Neural progenitor cell (in vitro differentiated cells): ENCODE measurements around the gene SIX3. TPM values are rescaled to one million over a fixed set of nuclear protein-coding genes. Genes with fewer than 3 reads are reported as not detected.

Experiments
- DNase-seq: peaks from one replicate; pipeline ENCODE4 v3.0.0-alpha.2; 2016; ENCODE audit warnings: low spot score
- H2AFZ ChIP-seq: fragments of 200-600 bp; sonication (generic); replicated peaks from 2 replicates; pipeline ENCODE4 v1.6.1; 2016; ENCODE audit warnings: antibody characterized with exemption
- H3F3A ChIP-seq: fragments of 200-600 bp; sonication (generic); 2 replicates; pipeline ENCODE4 v1.6.1; 2016; ENCODE audit warnings: antibody characterized with exemption, low read depth
- H3K27ac ChIP-seq: fragments of 200-600 bp; sonication (generic); 2 replicates; pipeline ENCODE4 v1.5.1; 2016; ENCODE audit warnings: mild to moderate bottlenecking
- H3K27me3 ChIP-seq: fragments of 200-600 bp; sonication (generic); 2 replicates; pipeline ENCODE4 v1.6.1; 2016; ENCODE audit warnings: mild to moderate bottlenecking, moderate library complexity
- H3K36me3 ChIP-seq: fragments of 200-600 bp; sonication (generic); 2 replicates; pipeline ENCODE4 v1.5.1; 2016
- H3K4me1 ChIP-seq: fragments of 200-600 bp; sonication (generic); 2 replicates; pipeline ENCODE4 v1.6.1; 2016; ENCODE audit warnings: mixed run types
- H3K4me2 ChIP-seq: fragments of 200-600 bp; sonication (generic); 2 replicates; pipeline ENCODE4 v1.6.1; 2016
- H3K4me3 ChIP-seq: fragments of 200-600 bp; sonication (generic); 2 replicates; pipeline ENCODE4 v1.5.1; 2016
- H3K79me2 ChIP-seq: fragments of 200-600 bp; sonication (generic); 2 replicates; pipeline ENCODE4 v1.6.1; 2016; ENCODE audit warnings: low read depth
- H3K9ac ChIP-seq: fragments of 200-600 bp; sonication (generic); 2 replicates; pipeline ENCODE4 v1.6.1; 2016
- H3K9me3 ChIP-seq: fragments of 200-600 bp; sonication (generic); 2 replicates; pipeline ENCODE4 v1.5.1; 2016; ENCODE audit warnings: low read depth
- H4K20me1 ChIP-seq: fragments of 200-600 bp; sonication (generic); 2 replicates; pipeline ENCODE4 v1.6.1; 2016; ENCODE audit warnings: low read depth
- H3K27ac Mint-ChIP-seq: 3 replicates; pipeline ENCODE4 v1.8.0; 2021; ENCODE audit warnings: mixed read lengths
- H3K27me3 Mint-ChIP-seq: 2 replicates; pipeline ENCODE4 v1.8.0; 2022; ENCODE audit warnings: low read depth, mild to moderate bottlenecking, inconsistent platforms, moderate library complexity, mixed read lengths; ENCODE audit not compliant: insufficient read depth
- H3K36me3 Mint-ChIP-seq: 3 replicates; pipeline ENCODE4 v1.8.0; 2021; ENCODE audit warnings: mixed read lengths
- H3K4me1 Mint-ChIP-seq: 3 replicates; pipeline ENCODE4 v1.8.0; 2021; ENCODE audit warnings: mixed read lengths
- H3K4me3 Mint-ChIP-seq: 3 replicates; pipeline ENCODE4 v1.8.0; 2021; ENCODE audit warnings: mild to moderate bottlenecking, moderate library complexity, mixed read lengths
- H3K9me3 Mint-ChIP-seq: 3 replicates; pipeline ENCODE4 v1.8.0; 2020; ENCODE audit warnings: mixed read lengths
- EZH2 ChIP-seq: fragments of 200-600 bp; sonication (generic); IDR thresholded peaks from 2 replicates; pipeline ENCODE4 v1.6.1; 2017; ENCODE audit warnings: antibody characterized with exemption, mild to moderate bottlenecking, moderate library complexity
- EZH2phosphoT487 ChIP-seq: fragments of 200-600 bp; sonication (generic); IDR thresholded peaks from 2 replicates; pipeline ENCODE4 v1.6.1; 2017; ENCODE audit warnings: antibody characterized with exemption
- total RNA-seq: library from RNA; depleted of rRNA; stranded (reverse); fragments of >200 nt; gene quantifications from 2 replicates; pipeline ENCODE4 v1.2.3, GENCODE V29; 2015; ENCODE audit warnings: low replicate concordance
- TF ChIP-seq, protein P1 (sequence below): fragments of 200-600 bp; sonication (generic); IDR thresholded peaks from 2 replicates; pipeline ENCODE4 v1.5.1; 2017; ENCODE audit warnings: antibody characterized with exemption, mild to moderate bottlenecking

SIX3 gene
- total RNA-seq, 1 donor from 2014 or later = 14.5 TPM

DNA sequence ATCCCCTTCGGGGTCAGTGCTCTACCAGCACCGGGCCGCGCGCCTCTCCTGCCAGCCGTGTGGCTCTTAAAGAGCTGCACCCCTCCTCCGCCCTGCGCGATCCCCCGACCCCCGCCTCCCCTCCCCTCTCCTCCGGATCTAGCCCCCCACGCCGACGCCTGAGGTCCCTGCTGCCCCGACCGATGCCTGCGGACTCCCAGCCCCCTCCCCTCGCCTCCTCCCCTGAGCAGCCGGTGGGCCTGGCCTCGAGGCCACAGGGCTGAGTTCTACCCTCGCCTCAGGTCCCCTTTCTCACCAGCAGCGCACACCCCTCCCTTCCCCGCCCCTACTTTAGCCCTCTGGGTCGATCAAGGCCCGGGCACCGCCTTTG lies 5.8 kb upstream of the SIX3 start:
- H3K4me1 ChIP-seq = peaks cover 60% of the 10 kb centered on the region
- Mint-ChIP-seq H3K36me3 (no peaks in the 10 kb centered on the region), H3K27ac (no peak overlapping the region), H3K4me3 (peak overlapping the region; percentile 83), H3K9me3 (peaks cover 4% of the 10 kb centered on the region), H3K27me3 (peaks cover 84% of the 10 kb centered on the region), H3K4me1 (peaks cover 42% of the 10 kb centered on the region)
- TF ChIP-seq EZH2 (no peak), EZH2phosphoT487 (no peak)
- TF ChIP-seq, protein P1, sequence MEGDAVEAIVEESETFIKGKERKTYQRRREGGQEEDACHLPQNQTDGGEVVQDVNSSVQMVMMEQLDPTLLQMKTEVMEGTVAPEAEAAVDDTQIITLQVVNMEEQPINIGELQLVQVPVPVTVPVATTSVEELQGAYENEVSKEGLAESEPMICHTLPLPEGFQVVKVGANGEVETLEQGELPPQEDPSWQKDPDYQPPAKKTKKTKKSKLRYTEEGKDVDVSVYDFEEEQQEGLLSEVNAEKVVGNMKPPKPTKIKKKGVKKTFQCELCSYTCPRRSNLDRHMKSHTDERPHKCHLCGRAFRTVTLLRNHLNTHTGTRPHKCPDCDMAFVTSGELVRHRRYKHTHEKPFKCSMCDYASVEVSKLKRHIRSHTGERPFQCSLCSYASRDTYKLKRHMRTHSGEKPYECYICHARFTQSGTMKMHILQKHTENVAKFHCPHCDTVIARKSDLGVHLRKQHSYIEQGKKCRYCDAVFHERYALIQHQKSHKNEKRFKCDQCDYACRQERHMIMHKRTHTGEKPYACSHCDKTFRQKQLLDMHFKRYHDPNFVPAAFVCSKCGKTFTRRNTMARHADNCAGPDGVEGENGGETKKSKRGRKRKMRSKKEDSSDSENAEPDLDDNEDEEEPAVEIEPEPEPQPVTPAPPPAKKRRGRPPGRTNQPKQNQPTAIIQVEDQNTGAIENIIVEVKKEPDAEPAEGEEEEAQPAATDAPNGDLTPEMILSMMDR = no peak
- H2AFZ ChIP-seq = no peak overlapping the region
- H3K9ac ChIP-seq = peak overlapping the region; percentile 15
- H3K9me3 ChIP-seq = no peaks in the 10 kb centered on the region
- peaks cover 78% of the 10 kb centered on the region for H3F3A ChIP-seq
- H3K4me3 ChIP-seq = peak overlapping the region; percentile 96
- H3K27me3 ChIP-seq = peaks cover 78% of the 10 kb centered on the region
- peak overlapping the region; percentile 50 for H3K27ac ChIP-seq
- peaks cover 70% of the 10 kb centered on the region for H4K20me1 ChIP-seq
- H3K4me2 ChIP-seq = peak overlapping the region; percentile 99
- peaks cover 98% of the 10 kb centered on the region for H3K79me2 ChIP-seq
- DNase-seq = no peak
- no peaks in the 10 kb centered on the region for H3K36me3 ChIP-seq

DNA sequence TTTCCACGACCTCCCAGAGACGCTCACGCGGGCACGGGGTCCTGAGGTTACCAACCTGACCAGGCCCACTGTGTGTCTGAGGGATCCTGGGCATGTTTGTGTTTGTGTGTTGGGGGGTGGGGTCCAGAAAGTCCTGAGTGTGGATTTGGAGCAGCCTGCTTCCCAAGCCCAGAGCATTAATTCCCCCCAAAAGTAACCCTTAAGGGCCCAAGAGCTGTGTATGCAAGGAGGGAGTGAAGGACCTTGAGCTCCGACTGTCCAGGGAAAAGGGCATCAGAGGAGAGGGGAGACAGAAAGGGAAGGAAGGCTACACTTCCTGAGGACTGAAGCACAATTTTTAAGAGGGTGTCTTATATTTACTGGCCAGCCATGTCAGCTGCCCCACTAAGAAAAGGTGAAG lies 5.2 kb upstream of the SIX3 start:
- peaks cover 98% of the 10 kb centered on the region for H3K79me2 ChIP-seq
- Mint-ChIP-seq H3K27ac (no peak overlapping the region), H3K9me3 (peaks cover 4% of the 10 kb centered on the region), H3K4me1 (peaks cover 40% of the 10 kb centered on the region), H3K36me3 (no peaks in the 10 kb centered on the region), H3K4me3 (peak overlapping the region; percentile 76), H3K27me3 (peaks cover 83% of the 10 kb centered on the region)
- H3F3A ChIP-seq = peaks cover 78% of the 10 kb centered on the region
- TF ChIP-seq EZH2phosphoT487 (no peak), EZH2 (no peak)
- TF ChIP-seq, protein P1 = no peak
- no peaks in the 10 kb centered on the region for H3K9me3 ChIP-seq
- peak overlapping the region; percentile 96 for H3K4me3 ChIP-seq
- H4K20me1 ChIP-seq = peaks cover 64% of the 10 kb centered on the region
- H2AFZ ChIP-seq = no peak overlapping the region
- H3K9ac ChIP-seq = no peak overlapping the region
- H3K36me3 ChIP-seq = no peaks in the 10 kb centered on the region
- no peak for DNase-seq
- H3K4me2 ChIP-seq = peak overlapping the region; percentile 99
- H3K27ac ChIP-seq = no peak overlapping the region
- peaks cover 60% of the 10 kb centered on the region for H3K4me1 ChIP-seq
- peaks cover 78% of the 10 kb centered on the region for H3K27me3 ChIP-seq

DNA sequence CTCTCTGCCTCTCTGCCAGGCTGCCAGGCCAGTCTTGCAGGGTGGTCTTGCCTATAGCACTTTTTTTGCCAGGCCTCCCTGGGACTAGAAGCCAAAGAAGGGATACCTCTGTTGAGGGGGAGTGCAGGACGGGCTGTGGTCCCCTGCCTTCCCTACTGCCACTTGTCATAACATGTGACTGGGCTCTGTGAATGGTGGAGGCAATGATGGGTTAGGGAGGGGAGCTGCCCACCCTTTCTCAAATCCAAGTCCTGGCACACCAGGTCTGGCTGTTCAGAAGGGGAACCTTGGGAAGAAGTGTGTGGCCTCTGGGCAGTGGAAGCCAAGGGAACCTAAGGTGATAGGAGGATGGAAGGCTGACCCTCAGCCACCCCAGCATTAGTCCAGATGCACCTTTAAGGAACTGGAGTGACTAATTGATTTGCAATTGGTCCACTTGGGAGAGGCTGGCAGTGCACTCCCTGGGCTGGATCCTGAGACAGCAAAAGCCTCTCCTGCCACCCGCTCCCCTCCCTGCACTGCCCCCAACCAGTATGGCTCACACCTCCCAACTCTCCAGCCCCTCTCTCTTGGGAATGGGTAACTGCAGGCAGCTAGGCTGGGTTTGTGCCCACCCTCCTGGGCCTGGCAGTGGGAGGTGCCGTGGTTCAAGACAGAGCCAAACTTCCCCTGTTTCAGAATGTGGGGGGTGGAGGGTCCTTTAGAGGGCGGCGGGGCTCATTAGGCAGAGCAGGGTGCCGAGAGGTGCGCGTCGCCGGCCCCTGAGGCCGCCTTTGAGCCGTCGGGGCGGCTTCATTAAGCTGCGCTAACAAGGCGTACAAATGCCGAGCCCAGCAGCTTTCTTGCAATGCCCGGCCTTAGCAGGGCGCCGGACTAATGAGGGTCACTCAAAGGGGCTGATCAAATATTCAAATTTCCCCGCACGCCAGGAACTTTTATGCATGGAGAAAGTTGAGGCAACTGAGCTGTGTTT lies 4.5 kb upstream of the SIX3 start:
- Histone ChIP-seq H3K36me3 (no peaks in the 10 kb centered on the region), H3K4me2 (peak overlapping the region; percentile 99), H3K4me1 (peaks cover 53% of the 10 kb centered on the region), H3K4me3 (peak overlapping the region; percentile 96), H2AFZ (no peak overlapping the region), H3K27ac (peak overlapping the region; percentile 92), H3F3A (peaks cover 78% of the 10 kb centered on the region), H4K20me1 (peaks cover 57% of the 10 kb centered on the region), H3K79me2 (peaks cover 97% of the 10 kb centered on the region), H3K9ac (no peak overlapping the region), H3K9me3 (no peaks in the 10 kb centered on the region), H3K27me3 (peaks cover 76% of the 10 kb centered on the region)
- no peak overlapping the region for H3K27ac Mint-ChIP-seq
- H3K9me3 Mint-ChIP-seq = peaks cover under 1% of the 10 kb centered on the region
- H3K4me1 Mint-ChIP-seq = peaks cover 46% of the 10 kb centered on the region
- no peaks in the 10 kb centered on the region for H3K36me3 Mint-ChIP-seq
- TF ChIP-seq EZH2 (no peak), EZH2phosphoT487 (no peak)
- TF ChIP-seq, protein P1 = no peak
- H3K4me3 Mint-ChIP-seq = peak overlapping the region; percentile 76
- peak; percentile 93 for DNase-seq
- peaks cover 82% of the 10 kb centered on the region for H3K27me3 Mint-ChIP-seq
